ENCODE results near the gene TMEM196. TPM values are rescaled to one million over a fixed set of nuclear protein-coding genes. Genes with fewer than 3 reads are reported as not detected.

The TMEM196 gene
- polyA plus RNA-seq, 3 donors: not detected

DNA sequence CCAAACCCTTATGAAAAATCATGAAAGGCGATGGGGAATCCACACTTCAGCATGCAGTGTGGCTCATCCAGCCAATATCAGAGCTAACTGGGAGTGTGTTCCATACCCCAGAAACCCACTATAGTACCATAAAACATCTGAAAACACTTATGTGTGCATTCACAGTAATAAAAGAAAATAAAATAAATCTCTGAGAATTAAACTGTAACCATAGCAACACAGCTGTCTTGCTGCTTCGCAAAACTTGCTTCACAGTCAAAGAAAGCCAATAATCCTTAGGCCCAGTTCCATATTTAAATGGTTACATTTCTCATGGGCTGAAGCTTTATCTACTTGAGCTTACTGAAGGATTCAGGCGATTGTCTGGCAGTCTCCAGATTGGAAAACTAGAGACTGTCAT, 44.7 kb downstream of the TMEM196 start:
- no peaks in the 10 kb centered on the region for H3K4me1 ChIP-seq (ENCODE audit: control insufficient read depth in 1 of 2, insufficient read depth in 2 of 2, low read length in 2 of 2)
- H3K4me1 Mint-ChIP-seq: no peaks in the 10 kb centered on the region
- H3K4me3 Mint-ChIP-seq: no peak overlapping the region
- H3K4me2 ChIP-seq (replicated peaks; ENCODE audit: extremely low read depth, low read length, poor library complexity, severe bottlenecking): no peak overlapping the region
- peaks cover 1 to 2% (median 2%) of the 10 kb centered on the region in 3 donors for H3K27me3 Mint-ChIP-seq (ENCODE audit: low read depth in 3 of 3)
- no peaks in the 10 kb centered on the region for H4K20me1 ChIP-seq (ENCODE audit: insufficient read depth, low read length)
- no peak overlapping the region for H3K9ac ChIP-seq (ENCODE audit: insufficient read depth, low read length, poor library complexity, severe bottlenecking)
- no peaks in the 10 kb centered on the region for H3K36me3 Mint-ChIP-seq
- no peaks in the 10 kb centered on the region for H3K36me3 ChIP-seq (replicated peaks in 1 of 2; ENCODE audit: control insufficient read depth in 1 of 2, insufficient read depth in 2 of 2, low read length in 2 of 2)
- no peak overlapping the region for H3K27ac Mint-ChIP-seq
- WGBS (ENCODE audit: insufficient coverage): 100% methylated on average over 1 of the region's 3 CpGs
- no peaks in the 10 kb centered on the region for H3K27me3 ChIP-seq (ENCODE audit: control insufficient read depth in 2 of 2, insufficient read depth in 2 of 2, low read length in 2 of 2)
- TF ChIP-seq, protein P1, sequence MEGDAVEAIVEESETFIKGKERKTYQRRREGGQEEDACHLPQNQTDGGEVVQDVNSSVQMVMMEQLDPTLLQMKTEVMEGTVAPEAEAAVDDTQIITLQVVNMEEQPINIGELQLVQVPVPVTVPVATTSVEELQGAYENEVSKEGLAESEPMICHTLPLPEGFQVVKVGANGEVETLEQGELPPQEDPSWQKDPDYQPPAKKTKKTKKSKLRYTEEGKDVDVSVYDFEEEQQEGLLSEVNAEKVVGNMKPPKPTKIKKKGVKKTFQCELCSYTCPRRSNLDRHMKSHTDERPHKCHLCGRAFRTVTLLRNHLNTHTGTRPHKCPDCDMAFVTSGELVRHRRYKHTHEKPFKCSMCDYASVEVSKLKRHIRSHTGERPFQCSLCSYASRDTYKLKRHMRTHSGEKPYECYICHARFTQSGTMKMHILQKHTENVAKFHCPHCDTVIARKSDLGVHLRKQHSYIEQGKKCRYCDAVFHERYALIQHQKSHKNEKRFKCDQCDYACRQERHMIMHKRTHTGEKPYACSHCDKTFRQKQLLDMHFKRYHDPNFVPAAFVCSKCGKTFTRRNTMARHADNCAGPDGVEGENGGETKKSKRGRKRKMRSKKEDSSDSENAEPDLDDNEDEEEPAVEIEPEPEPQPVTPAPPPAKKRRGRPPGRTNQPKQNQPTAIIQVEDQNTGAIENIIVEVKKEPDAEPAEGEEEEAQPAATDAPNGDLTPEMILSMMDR (IDR thresholded peaks at IDR 0.05): no peak
- no peaks in the 10 kb centered on the region for H3K9me3 Mint-ChIP-seq
- H2AFZ ChIP-seq (ENCODE audit: insufficient read depth, low read depth, low read length, poor library complexity, severe bottlenecking): no peak overlapping the region
- intact Hi-C loops (cut with micrococcal nuclease): no loop called here
- no peak overlapping the region for H3K27ac ChIP-seq (ENCODE audit: low read depth in 1 of 2, low read length in 2 of 2)
- H3K4me3 ChIP-seq (replicated peaks in 1 of 3; ENCODE audit: low read depth in 2 of 3, low read length in 3 of 3): no peak overlapping the region
- no peaks in the 10 kb centered on the region for H3K9me3 ChIP-seq (replicated peaks in 1 of 2; ENCODE audit: control insufficient read depth in 1 of 2, insufficient read depth in 1 of 2, low read length in 2 of 2)
- no peaks in the 10 kb centered on the region for H3K79me2 ChIP-seq (ENCODE audit: insufficient read depth, low read length)
- DNase-seq: no peak

DNA sequence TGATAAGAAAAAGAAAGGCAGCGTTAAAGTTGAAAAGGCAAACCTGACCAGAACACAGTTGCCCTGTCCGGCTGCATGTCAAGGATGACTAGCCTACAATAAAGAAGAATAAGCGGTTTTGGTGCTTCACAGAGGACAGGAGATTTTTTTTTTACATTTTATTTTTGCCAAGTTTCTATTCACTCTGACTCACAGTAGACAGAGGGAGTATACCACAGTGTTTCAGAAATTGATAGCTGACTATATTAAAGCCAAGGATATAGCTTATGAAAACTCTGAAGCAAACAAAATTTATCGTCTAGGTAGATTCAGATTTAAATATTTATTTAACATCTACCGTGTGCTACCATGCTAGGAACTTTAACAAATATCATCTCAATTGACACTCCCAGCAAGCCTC, 47.6 kb downstream of the TMEM196 start:
- Histone ChIP-seq H3K4me1 (ENCODE audit: control insufficient read depth in 1 of 2, insufficient read depth in 2 of 2, low read length in 2 of 2) (no peaks in the 10 kb centered on the region), H3K79me2 (ENCODE audit: insufficient read depth, low read length) (no peaks in the 10 kb centered on the region), H2AFZ (ENCODE audit: insufficient read depth, low read depth, low read length, poor library complexity, severe bottlenecking) (no peak overlapping the region), H3K4me2 (replicated peaks; ENCODE audit: extremely low read depth, low read length, poor library complexity, severe bottlenecking) (no peak overlapping the region), H3K27ac (ENCODE audit: low read depth in 1 of 2, low read length in 2 of 2) (no peak overlapping the region), H3K27me3 (ENCODE audit: control insufficient read depth in 2 of 2, insufficient read depth in 2 of 2, low read length in 2 of 2) (no peaks in the 10 kb centered on the region), H4K20me1 (ENCODE audit: insufficient read depth, low read length) (no peaks in the 10 kb centered on the region), H3K36me3 (replicated peaks in 1 of 2; ENCODE audit: control insufficient read depth in 1 of 2, insufficient read depth in 2 of 2, low read length in 2 of 2) (no peaks in the 10 kb centered on the region), H3K9me3 (replicated peaks in 1 of 2; ENCODE audit: control insufficient read depth in 1 of 2, insufficient read depth in 1 of 2, low read length in 2 of 2) (no peaks in the 10 kb centered on the region), H3K9ac (ENCODE audit: insufficient read depth, low read length, poor library complexity, severe bottlenecking) (no peak overlapping the region), H3K4me3 (replicated peaks in 1 of 3; ENCODE audit: low read depth in 2 of 3, low read length in 3 of 3) (no peak overlapping the region)
- H3K4me3 Mint-ChIP-seq: no peak overlapping the region
- H3K36me3 Mint-ChIP-seq: no peaks in the 10 kb centered on the region
- DNase-seq: no peak
- 89% methylated on average over 3 of the region's 5 CpGs for WGBS (ENCODE audit: insufficient coverage)
- no peak overlapping the region for H3K27ac Mint-ChIP-seq
- intact Hi-C loops (cut with micrococcal nuclease): no loop called here
- H3K27me3 Mint-ChIP-seq (ENCODE audit: low read depth in 3 of 3): peaks cover 0 to 2% (median 2%) of the 10 kb centered on the region in 3 donors
- TF ChIP-seq, protein P1 (IDR thresholded peaks at IDR 0.05): no peak
- H3K9me3 Mint-ChIP-seq: no peaks in the 10 kb centered on the region
- no peaks in the 10 kb centered on the region for H3K4me1 Mint-ChIP-seq

Data from CD14-positive monocyte (primary cell).